H9 (cell line): ENCODE data around the gene NFYC. TPM values are rescaled to one million over a fixed set of nuclear protein-coding genes. Genes with fewer than 3 reads are reported as not detected.

Experiments used
- DNase-seq: peaks from one replicate; pipeline ENCODE4 v3.0.0-alpha.2; 2017
- H2AFZ ChIP-seq: one replicate; pipeline ENCODE4 v1.6.1; 2013; ENCODE audit warnings: mild to moderate bottlenecking, low read length, control low read depth, moderate library complexity
- H2AK5ac ChIP-seq: 2 replicates; pipeline ENCODE4 v1.6.1; 2013; ENCODE audit warnings: low read length, control low read depth, mixed read lengths; ENCODE audit not compliant: insufficient read length
- H2BK120ac ChIP-seq: one replicate; pipeline ENCODE4 v1.6.1; 2013; ENCODE audit warnings: low read depth, mild to moderate bottlenecking, low read length, control low read depth, inconsistent platforms; ENCODE audit not compliant: poor library complexity, severe bottlenecking
- H2BK12ac ChIP-seq: 2 replicates; pipeline ENCODE4 v1.6.1; 2013; ENCODE audit warnings: low read length, control low read depth, mixed read lengths, low read depth; ENCODE audit not compliant: insufficient read length
- H2BK15ac ChIP-seq: 2 replicates; pipeline ENCODE4 v1.6.1; 2013; ENCODE audit warnings: low read depth, low read length, control low read depth
- H2BK20ac ChIP-seq: one replicate; pipeline ENCODE4 v1.6.1; 2013; ENCODE audit warnings: low read depth, mild to moderate bottlenecking, low read length, control low read depth, inconsistent platforms; ENCODE audit not compliant: poor library complexity, severe bottlenecking
- H2BK5ac ChIP-seq: 2 replicates; pipeline ENCODE4 v1.6.1; 2013; ENCODE audit warnings: low read length, control low read depth, mixed read lengths; ENCODE audit not compliant: insufficient read length
- H3K14ac ChIP-seq: 2 replicates; pipeline ENCODE4 v1.6.1; 2013; ENCODE audit warnings: low read length, control low read depth; ENCODE audit not compliant: insufficient read depth
- H3K18ac ChIP-seq: 2 replicates; pipeline ENCODE4 v1.6.1; 2013; ENCODE audit warnings: low read depth, mild to moderate bottlenecking, mixed read lengths, low read length, control low read depth; ENCODE audit not compliant: insufficient read length
- H3K23ac ChIP-seq: 2 replicates; pipeline ENCODE4 v1.6.1; 2013; ENCODE audit warnings: low read length, control low read depth, mixed read lengths, low read depth; ENCODE audit not compliant: insufficient read length
- H3K23me2 ChIP-seq: 2 replicates; pipeline ENCODE4 v1.6.1; 2013; ENCODE audit warnings: low read depth, mild to moderate bottlenecking, mixed read lengths, low read length, control low read depth; ENCODE audit not compliant: insufficient read length, poor library complexity, severe bottlenecking
- H3K27ac ChIP-seq: 2 replicates; pipeline ENCODE4 v1.5.1; 2013; ENCODE audit warnings: low read length, control low read depth, mixed read lengths, low read depth; ENCODE audit not compliant: insufficient read length
- H3K27me3 ChIP-seq: 2 replicates; pipeline ENCODE4 v1.6.1; 2013; ENCODE audit warnings: low read length, control low read depth, inconsistent platforms; ENCODE audit not compliant: insufficient read depth
- H3K4ac ChIP-seq: 2 replicates; pipeline ENCODE4 v1.6.1; 2013; ENCODE audit warnings: low read depth, mild to moderate bottlenecking, control low read depth, inconsistent platforms, low read length, moderate library complexity
- H3K4me1 ChIP-seq: 2 replicates; pipeline ENCODE4 v1.6.1; 2013; ENCODE audit warnings: low read length, control low read depth, inconsistent platforms; ENCODE audit not compliant: insufficient read depth
- H3K4me2 ChIP-seq: 2 replicates; pipeline ENCODE4 v1.6.1; 2013; ENCODE audit warnings: low read length, control low read depth, mixed read lengths; ENCODE audit not compliant: insufficient read length, insufficient read depth
- H3K56ac ChIP-seq: 2 replicates; pipeline ENCODE4 v1.6.1; 2013; ENCODE audit warnings: low read depth, mild to moderate bottlenecking, mixed read lengths, low read length, control low read depth; ENCODE audit not compliant: insufficient read length
- H3K79me1 ChIP-seq: 2 replicates; pipeline ENCODE4 v1.6.1; 2013; ENCODE audit warnings: low read depth, mild to moderate bottlenecking, moderate library complexity, low read length, control low read depth, inconsistent platforms; ENCODE audit not compliant: insufficient read depth, poor library complexity, severe bottlenecking
- H3K79me2 ChIP-seq: 2 replicates; pipeline ENCODE4 v1.6.1; 2013; ENCODE audit warnings: low read length, control low read depth, inconsistent platforms; ENCODE audit not compliant: insufficient read depth
- H3K9ac ChIP-seq: 2 replicates; pipeline ENCODE4 v1.6.1; 2013; ENCODE audit warnings: low read length, control low read depth, mixed read lengths; ENCODE audit not compliant: insufficient read length; ENCODE audit errors: extremely low read depth
- H3K9me3 ChIP-seq: one replicate; pipeline ENCODE4 v1.6.1; 2013; ENCODE audit warnings: low read depth, low read length, inconsistent platforms; ENCODE audit not compliant: control insufficient read depth
- H3T11ph ChIP-seq: one replicate; pipeline ENCODE4 v1.6.1; 2013; ENCODE audit warnings: mild to moderate bottlenecking, low read length, control low read depth, inconsistent platforms
- H4K20me1 ChIP-seq: one replicate; pipeline ENCODE4 v1.6.1; 2013; ENCODE audit not compliant: control insufficient read depth, insufficient read length, insufficient read depth
- H4K5ac ChIP-seq: 2 replicates; pipeline ENCODE4 v1.6.1; 2013; ENCODE audit warnings: low read depth, mild to moderate bottlenecking, mixed read lengths, low read length, control low read depth; ENCODE audit not compliant: insufficient read length
- H4K8ac ChIP-seq: replicated peaks from 2 replicates; pipeline ENCODE4 v1.6.1; 2013; ENCODE audit warnings: low read length, control low read depth, mixed read lengths, low read depth; ENCODE audit not compliant: insufficient read length
- H4K91ac ChIP-seq: 2 replicates; pipeline ENCODE4 v1.6.1; 2013; ENCODE audit warnings: low read depth, mild to moderate bottlenecking, moderate library complexity, mixed read lengths, low read length, control low read depth; ENCODE audit not compliant: insufficient read length
- H3K27ac Mint-ChIP-seq, 3 experiments: 2 replicates in 2 of 3; 3 replicates in 1 of 3; pipeline ENCODE4 v1.8.0; 2020 to 2021; ENCODE audit warnings: mixed read lengths in 3 of 3, mild to moderate bottlenecking in 1 of 3, moderate library complexity in 1 of 3
- H3K27me3 Mint-ChIP-seq: 2 replicates; pipeline ENCODE4 v1.8.0; 2021; ENCODE audit warnings: low read depth, mild to moderate bottlenecking, moderate library complexity, mixed read lengths
- H3K36me3 Mint-ChIP-seq, 3 experiments: 2 replicates in 2 of 3; 3 replicates in 1 of 3; pipeline ENCODE4 v1.8.0; 2020 to 2021; ENCODE audit warnings: low read depth in 3 of 3, mixed read lengths in 3 of 3; ENCODE audit not compliant: insufficient read depth in 1 of 3
- H3K4me1 Mint-ChIP-seq, 2 experiments: 2 replicates each; pipeline ENCODE4 v1.8.0; 2020; ENCODE audit warnings: mixed read lengths in 2 of 2
- H3K4me3 Mint-ChIP-seq, 2 experiments: 2 replicates in 1 of 2; 3 replicates in 1 of 2; pipeline ENCODE4 v1.8.0; 2020 to 2021; ENCODE audit warnings: mild to moderate bottlenecking in 2 of 2, mixed read lengths in 2 of 2, moderate library complexity in 1 of 2
- H3K9me3 Mint-ChIP-seq, 2 experiments: 2 replicates in 1 of 2; 3 replicates in 1 of 2; pipeline ENCODE4 v1.8.0; 2020; ENCODE audit warnings: mild to moderate bottlenecking in 2 of 2, mixed read lengths in 2 of 2, moderate library complexity in 1 of 2
- WGBS: extraction: QIAGEN DNeasy Blood & Tissue Kit; methylation state at CpG from one replicate; pipeline ENCODE4 v1.1.7; 2013; ENCODE audit warnings: missing lambda C conversion rate, low lambda C conversion rate, mixed read lengths; ENCODE audit not compliant: insufficient read length; ENCODE audit errors: extremely low coverage; 5-methylcytosine and 5-hydroxymethylcytosine counted together
- total RNA-seq: library from RNA; stranded (reverse); gene quantifications from 2 replicates; pipeline ENCODE4 v1.2.1, GENCODE V29; 2021
- TF ChIP-seq, protein P1 (sequence below): fragments of 200-600 bp; sonication (generic); conservative IDR thresholded peaks from 3 replicates; pipeline ENCODE4 v1.8.0; 2021; ENCODE audit warnings: antibody characterized with exemption, mild to moderate bottlenecking

Gene NFYC
- total RNA-seq, 1 experiment from 2014 or later = 54.7 TPM

DNA sequence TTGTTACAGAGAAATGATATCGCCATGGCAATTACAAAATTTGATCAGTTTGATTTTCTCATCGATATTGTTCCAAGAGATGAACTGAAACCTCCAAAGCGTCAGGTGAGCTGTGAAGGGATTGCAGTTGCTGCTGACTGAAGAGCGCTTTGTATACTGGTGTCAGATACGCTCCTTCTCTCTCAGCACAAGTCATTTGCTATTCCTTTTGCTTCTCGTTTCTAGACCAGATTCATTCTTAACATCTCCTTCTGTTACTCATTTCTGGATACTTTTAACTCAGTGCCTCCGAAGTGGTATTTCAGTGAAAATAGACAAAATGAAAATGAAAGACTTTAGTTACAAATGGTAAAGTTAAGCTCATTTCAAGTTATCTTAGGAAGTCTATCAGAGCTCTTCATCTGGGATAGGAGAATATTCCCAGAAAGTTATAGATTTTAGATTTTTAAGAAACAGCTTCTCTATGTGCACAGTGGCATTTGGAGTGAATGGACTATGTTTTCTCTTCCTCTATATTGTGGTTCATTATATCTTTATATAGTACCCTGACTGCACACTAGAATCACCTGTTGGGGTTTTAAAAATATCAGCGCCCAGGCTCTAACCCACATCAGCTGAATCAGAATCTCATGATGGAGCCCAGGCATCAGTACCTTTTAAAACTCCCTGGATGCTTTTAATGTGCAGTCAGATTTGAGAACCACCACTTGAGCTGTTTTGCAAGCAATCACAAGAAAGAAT, 61.8 kb downstream of the NFYC start:
- H3K27me3 Mint-ChIP-seq = no peaks in the 10 kb centered on the region
- DNase-seq = no peak
- TF ChIP-seq, protein P1, sequence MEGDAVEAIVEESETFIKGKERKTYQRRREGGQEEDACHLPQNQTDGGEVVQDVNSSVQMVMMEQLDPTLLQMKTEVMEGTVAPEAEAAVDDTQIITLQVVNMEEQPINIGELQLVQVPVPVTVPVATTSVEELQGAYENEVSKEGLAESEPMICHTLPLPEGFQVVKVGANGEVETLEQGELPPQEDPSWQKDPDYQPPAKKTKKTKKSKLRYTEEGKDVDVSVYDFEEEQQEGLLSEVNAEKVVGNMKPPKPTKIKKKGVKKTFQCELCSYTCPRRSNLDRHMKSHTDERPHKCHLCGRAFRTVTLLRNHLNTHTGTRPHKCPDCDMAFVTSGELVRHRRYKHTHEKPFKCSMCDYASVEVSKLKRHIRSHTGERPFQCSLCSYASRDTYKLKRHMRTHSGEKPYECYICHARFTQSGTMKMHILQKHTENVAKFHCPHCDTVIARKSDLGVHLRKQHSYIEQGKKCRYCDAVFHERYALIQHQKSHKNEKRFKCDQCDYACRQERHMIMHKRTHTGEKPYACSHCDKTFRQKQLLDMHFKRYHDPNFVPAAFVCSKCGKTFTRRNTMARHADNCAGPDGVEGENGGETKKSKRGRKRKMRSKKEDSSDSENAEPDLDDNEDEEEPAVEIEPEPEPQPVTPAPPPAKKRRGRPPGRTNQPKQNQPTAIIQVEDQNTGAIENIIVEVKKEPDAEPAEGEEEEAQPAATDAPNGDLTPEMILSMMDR = no peak
- H3K27ac Mint-ChIP-seq = no peak overlapping the region; a peak in 1 of 7 replicates
- no peaks in the 10 kb centered on the region for H3K27me3 ChIP-seq
- peaks cover 23 to 93% (median 82%) of the 10 kb centered on the region in 3 experiments; a peak in 6 of 7 replicates for H3K36me3 Mint-ChIP-seq
- H2BK15ac ChIP-seq = no peak overlapping the region
- no peaks in the 10 kb centered on the region for H3K79me2 ChIP-seq
- H2AFZ ChIP-seq = no peak overlapping the region
- no peak overlapping the region for H4K91ac ChIP-seq
- no peak overlapping the region for H3K4me2 ChIP-seq
- no peak overlapping the region for H3T11ph ChIP-seq
- no peak overlapping the region for H2BK12ac ChIP-seq
- H3K4ac ChIP-seq = no peak overlapping the region
- no peaks in the 10 kb centered on the region for H3K9me3 Mint-ChIP-seq
- no peak overlapping the region for H3K9ac ChIP-seq
- H3K4me3 Mint-ChIP-seq = no peak overlapping the region
- H3K14ac ChIP-seq = no peak overlapping the region
- H2BK5ac ChIP-seq = no peak overlapping the region
- no peaks in the 10 kb centered on the region for H3K4me1 ChIP-seq
- H3K23me2 ChIP-seq = no peaks in the 10 kb centered on the region
- 0 out of 4 replicates have a peak, but pooled peaks cover 0 to 2% of the 10 kb centered on the region in 2 experiments for H3K4me1 Mint-ChIP-seq
- H2AK5ac ChIP-seq = no peak overlapping the region
- H4K20me1 ChIP-seq = no peaks in the 10 kb centered on the region
- no peak overlapping the region for H2BK120ac ChIP-seq
- no peak overlapping the region for H3K56ac ChIP-seq
- H4K5ac ChIP-seq = no peak overlapping the region
- WGBS = no CpG with 5 or more reads among the region's 8 CpGs
- H3K9me3 ChIP-seq = no peaks in the 10 kb centered on the region
- H2BK20ac ChIP-seq = no peak overlapping the region
- H3K27ac ChIP-seq = no peak overlapping the region
- no peaks in the 10 kb centered on the region for H3K79me1 ChIP-seq
- no peak overlapping the region for H4K8ac ChIP-seq
- no peak overlapping the region for H3K23ac ChIP-seq
- H3K18ac ChIP-seq = no peak overlapping the region
